AG09319 (cell line): ENCODE measurements around the gene ISM2.

Source experiments
- DNase-seq: peaks from one replicate; pipeline ENCODE4 v3.0.0-alpha.2; 2010; ENCODE audit warnings: low read depth; ENCODE audit errors: extremely low read depth
- TF ChIP-seq, protein P1 (sequence below): IDR thresholded peaks from 2 replicates; pipeline ENCODE4 v1.5.1; 2011; ENCODE audit warnings: low read depth, mild to moderate bottlenecking, inconsistent platforms, low read length, moderate library complexity

ISM2 gene

DNA sequence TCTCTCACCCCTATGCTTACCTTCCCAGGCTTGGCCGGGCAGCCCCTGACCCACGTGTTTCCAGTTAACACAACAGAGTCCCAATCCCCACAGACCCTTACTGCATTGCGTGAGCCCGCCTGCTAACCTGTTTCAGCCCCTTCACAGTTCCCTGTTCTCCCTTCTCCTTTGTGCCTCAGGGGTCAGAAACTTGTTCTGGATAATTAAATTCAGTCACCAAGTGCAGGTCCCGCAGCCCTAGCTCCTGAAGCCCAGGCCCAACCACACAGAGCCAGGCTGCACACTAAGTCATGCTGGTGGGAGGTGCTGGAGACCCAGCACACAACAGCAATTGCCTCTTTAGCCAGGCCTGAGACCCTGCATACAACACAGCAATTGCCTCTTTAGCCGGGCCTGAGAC is 9.6 kb downstream of the ISM2 start:
- TF ChIP-seq, protein P1, sequence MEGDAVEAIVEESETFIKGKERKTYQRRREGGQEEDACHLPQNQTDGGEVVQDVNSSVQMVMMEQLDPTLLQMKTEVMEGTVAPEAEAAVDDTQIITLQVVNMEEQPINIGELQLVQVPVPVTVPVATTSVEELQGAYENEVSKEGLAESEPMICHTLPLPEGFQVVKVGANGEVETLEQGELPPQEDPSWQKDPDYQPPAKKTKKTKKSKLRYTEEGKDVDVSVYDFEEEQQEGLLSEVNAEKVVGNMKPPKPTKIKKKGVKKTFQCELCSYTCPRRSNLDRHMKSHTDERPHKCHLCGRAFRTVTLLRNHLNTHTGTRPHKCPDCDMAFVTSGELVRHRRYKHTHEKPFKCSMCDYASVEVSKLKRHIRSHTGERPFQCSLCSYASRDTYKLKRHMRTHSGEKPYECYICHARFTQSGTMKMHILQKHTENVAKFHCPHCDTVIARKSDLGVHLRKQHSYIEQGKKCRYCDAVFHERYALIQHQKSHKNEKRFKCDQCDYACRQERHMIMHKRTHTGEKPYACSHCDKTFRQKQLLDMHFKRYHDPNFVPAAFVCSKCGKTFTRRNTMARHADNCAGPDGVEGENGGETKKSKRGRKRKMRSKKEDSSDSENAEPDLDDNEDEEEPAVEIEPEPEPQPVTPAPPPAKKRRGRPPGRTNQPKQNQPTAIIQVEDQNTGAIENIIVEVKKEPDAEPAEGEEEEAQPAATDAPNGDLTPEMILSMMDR: no peak
- no peak for DNase-seq

DNA sequence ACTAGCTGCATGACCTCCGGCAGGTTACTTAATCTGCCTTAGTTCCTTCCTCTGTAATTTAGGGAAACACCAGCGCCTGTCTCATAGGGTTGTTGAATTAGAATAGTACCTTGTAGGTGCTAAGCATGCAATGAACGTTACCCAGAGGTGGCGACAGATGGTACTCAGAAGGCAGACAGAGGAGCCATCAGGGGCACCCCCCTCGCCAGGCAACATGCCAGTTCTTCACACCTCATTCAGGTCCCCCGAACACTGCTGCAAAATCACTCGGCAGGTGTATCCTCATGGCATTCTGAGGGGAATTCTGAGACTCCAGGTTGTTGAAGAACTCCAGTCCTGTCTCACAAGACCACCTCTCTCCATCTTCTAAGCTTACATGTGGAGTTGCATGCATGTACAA is 10.1 kb downstream of the ISM2 start:
- no peak for DNase-seq

DNA sequence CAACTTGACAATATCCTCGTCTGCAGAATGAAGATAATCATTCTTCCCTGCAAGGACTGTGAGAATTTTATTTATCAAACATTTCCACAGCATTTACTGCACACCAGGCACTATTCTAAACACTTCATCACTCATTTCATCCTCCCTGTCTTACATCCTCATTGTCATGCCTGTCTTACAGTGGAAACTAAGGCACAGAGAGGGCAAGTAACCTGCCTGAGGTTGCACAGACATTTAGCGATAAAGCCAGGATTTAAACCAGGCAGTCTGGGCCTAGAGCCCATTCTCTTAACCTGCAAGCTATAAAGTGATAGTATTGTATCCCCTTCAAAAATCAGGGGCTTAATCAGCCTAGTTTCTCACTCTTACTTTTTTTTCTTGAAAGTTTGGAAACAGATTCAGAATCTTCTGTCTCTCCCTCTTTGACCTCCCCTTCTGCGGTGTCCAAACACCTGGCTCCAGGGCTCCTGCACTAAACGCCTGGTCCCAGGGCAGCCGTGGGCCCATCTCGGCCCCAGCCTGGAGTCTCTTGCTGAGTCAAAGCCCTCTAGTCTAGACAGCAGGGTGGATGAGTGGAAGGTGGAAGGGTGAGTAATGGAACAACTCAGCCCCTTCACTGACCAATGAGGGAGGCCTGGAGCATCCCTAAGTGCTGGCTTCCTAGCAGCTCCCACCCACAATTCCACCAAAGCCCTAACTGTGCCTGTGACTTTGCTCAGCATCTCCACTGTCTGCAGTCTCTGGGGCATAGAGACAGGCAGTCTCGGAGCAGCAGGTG is 12.5 kb downstream of the ISM2 start:
- DNase-seq: no peak
- TF ChIP-seq, protein P1: no peak

More for the DNA sequence above, 10.1 kb downstream of the ISM2 start:
- TF ChIP-seq, protein P1: no peak

DNA sequence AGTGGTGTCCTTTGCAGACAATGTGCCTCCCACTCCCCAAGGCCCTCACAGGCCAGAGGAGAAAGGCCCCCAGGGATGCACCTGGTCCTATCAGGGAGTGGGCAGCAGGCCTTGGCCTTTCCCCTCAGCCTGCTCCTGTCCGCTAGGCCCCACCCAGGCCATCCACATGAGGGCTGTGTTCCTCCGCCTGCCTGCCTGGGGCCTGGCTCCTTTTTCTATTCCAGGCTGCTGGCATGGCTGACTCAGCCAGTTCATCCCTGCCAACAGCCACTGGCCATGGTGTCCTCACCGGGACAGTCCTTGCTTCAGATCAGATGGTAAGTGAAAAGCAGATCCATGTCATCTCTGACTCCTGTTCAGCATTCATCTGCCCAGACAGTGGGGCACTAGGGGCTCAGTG is 13.4 kb downstream of the ISM2 start:
- DNase-seq: no peak
- TF ChIP-seq, protein P1: no peak

DNA sequence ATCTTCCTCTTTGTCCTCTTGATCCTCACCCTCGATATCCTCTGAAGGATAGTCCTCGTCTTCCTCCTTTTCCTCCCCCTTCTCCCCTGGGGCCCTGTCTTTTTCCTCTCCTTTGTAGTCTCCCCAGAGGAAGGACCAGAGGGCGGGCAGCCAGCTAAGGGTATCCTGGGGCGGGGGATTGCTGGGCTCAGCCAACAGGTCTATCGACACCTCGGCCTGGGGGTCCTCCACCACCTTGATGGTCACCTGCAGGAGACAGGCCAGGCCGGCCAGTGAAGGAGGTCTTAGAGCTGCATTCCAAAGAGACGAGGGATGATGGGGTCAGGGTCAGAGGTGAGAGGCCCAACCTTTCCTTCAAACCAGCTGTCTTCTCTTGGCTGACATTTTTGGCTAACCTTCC is 16.2 kb downstream of the ISM2 start:
- TF ChIP-seq, protein P1: no peak
- no peak for DNase-seq

DNA sequence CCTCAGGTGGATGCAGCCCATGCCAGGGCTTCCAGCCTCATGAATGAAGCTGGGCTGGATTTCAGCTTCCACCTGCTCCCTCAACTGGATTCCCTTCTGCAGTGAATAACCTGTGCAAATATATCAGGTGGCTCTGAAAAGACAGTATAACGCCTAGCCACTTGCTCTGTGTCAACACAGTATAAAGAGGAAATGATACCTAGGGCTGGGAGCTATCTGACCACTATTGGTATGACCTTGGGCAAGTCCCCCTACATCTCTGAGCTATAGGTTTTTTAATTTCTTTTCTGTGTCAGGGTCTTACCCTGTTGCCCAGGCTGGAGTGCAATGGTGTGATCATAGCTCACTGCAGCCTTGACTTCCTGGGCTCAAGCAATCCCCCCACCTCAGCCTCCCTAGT is 19.8 kb downstream of the ISM2 start:
- TF ChIP-seq, protein P1: no peak
- DNase-seq: no peak

DNA sequence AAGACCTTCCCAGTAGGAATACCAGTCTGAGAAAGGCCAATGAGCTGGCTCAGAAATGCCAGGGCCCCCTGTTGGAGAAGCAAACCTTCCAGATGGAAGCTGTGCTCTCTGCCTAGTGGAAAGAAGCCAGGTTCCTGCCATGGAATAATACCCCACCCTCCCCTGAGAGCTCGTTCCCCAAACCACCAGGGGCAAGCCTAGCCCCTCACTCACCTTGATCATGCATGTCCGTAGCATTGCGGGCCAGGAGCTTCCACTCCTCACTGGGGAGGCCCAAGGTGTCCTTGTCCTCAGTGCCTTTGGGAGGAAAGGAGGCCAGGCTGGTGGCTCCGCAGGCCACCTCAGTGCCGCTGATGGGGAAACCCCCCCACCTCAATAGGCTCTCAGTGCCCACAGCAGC is 20.6 kb downstream of the ISM2 start:
- DNase-seq: no peak
- TF ChIP-seq, protein P1: no peak
